Keratinocyte (primary cell): ENCODE data around the gene SWAP70.

Experiments
- CTCF ChIP-seq, 3 experiments: IDR thresholded peaks in 1 of 3; conservative IDR thresholded peaks in 1 of 3; optimal IDR thresholded peaks in 1 of 3; 2 replicates in 2 of 3; 3 replicates in 1 of 3; pipeline versions ENCODE3 to v1.5.1; 2011; ENCODE audit warnings: low read length in 3 of 3, mild to moderate bottlenecking in 3 of 3, moderate library complexity in 2 of 3, control low read depth in 1 of 3, inconsistent platforms in 1 of 3; ENCODE audit not compliant: insufficient read depth in 2 of 3; ENCODE audit errors: extremely low read depth in 1 of 3
- EZH2 ChIP-seq: IDR thresholded peaks from one replicate; pipeline ENCODE4 v1.6.1; 2012; ENCODE audit warnings: inconsistent platforms, mild to moderate bottlenecking, low read length, moderate library complexity

GRCh38 chr11:9653871-9654270 is 10.0 kb upstream of the SWAP70 start:
- TF ChIP-seq CTCF (optimal IDR thresholded peaks at IDR 0.05 in 1 of 3, IDR thresholded peaks at IDR 0.05 in 1 of 3, conservative IDR thresholded peaks at IDR 0.05 in 1 of 3; ENCODE audit: extremely low read depth in 1 of 3, insufficient read depth in 2 of 3, low read length in 3 of 3) (no peak), EZH2 (no peak)
